Ammon's horn (tissue), 1 donor: Measurements from ENCODE around the gene EXOC7.
A peak's percentile ranks its signal among the peaks of the same experiment; 100 is the strongest.

ENCODE experiments used
- DNase-seq: peaks from one replicate; pipeline ENCODE4 v3.0.0-alpha.2; 2016; ENCODE audit warnings: low spot score

EXOC7 gene, protein sequence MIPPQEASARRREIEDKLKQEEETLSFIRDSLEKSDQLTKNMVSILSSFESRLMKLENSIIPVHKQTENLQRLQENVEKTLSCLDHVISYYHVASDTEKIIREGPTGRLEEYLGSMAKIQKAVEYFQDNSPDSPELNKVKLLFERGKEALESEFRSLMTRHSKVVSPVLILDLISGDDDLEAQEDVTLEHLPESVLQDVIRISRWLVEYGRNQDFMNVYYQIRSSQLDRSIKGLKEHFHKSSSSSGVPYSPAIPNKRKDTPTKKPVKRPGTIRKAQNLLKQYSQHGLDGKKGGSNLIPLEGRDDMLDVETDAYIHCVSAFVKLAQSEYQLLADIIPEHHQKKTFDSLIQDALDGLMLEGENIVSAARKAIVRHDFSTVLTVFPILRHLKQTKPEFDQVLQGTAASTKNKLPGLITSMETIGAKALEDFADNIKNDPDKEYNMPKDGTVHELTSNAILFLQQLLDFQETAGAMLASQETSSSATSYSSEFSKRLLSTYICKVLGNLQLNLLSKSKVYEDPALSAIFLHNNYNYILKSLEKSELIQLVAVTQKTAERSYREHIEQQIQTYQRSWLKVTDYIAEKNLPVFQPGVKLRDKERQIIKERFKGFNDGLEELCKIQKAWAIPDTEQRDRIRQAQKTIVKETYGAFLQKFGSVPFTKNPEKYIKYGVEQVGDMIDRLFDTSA

DNA sequence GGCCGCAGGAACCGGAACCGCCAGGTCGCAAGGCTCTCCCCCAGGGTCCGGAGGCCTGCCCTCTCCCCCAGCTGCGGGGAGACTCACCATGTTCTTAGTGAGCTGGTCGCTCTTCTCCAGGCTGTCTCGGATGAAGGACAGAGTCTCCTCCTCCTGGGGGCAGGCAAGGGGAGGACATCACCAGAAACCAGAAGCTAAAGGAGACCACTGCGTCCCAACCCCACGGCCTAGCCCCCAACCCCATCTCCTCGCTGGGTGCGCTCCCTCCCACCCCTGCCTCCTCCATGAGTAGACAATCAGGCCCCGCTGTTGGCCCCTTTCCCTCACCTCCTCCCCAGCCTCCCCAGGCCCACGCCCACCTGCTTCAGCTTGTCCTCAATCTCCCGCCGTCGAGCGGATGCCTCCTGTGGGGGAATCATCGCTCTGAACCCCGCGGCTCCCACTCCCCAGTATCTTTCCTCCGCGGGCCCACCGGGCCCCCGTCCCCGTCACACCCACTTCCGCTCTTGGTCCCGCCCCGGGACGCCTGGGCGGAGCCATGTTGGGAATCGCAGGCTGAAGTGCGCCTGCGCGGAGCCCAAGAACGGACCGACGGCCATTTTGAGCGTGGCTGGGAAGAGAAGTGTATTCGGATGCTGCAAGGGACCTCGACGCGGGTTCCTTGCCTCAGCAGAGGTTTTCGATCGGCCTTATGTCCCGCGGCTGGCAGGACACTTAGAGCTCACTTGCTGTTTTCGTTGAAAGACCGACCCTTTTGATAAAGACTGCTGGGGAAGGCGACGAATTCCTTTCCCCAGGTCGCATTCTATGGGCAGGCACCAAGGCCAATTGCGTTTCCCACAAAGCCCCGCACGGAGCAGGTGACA, at the start of gene EXOC7:
Gene EXOC7, minus strand, starts transcription at position 514 of the 866 bp plus-strand sequence. Its CDS starts 95 bp downstream, at position 419.
- DNase-seq = peak; percentile 95

DNA sequence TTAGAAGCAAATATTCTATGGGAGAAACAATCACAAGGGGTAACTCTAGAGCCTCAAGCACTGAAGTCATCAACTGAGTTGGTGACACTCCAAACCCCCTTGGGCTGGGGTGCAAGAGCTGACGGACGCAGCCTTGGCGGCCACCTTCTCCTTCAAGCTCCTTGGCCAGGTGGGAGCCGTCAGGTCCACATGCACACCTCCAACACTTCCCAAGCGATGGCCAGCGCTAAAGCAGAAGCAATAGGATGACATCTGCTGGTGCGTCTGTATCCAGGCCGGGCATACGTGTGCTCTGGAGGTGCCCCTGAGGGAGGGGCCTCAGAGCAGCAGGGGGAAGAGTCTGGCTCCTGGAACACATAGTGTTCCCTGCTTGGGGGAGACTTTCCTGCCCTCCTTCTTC, 49.6 kb upstream of the EXOC7 start:
- no peak for DNase-seq

DNA sequence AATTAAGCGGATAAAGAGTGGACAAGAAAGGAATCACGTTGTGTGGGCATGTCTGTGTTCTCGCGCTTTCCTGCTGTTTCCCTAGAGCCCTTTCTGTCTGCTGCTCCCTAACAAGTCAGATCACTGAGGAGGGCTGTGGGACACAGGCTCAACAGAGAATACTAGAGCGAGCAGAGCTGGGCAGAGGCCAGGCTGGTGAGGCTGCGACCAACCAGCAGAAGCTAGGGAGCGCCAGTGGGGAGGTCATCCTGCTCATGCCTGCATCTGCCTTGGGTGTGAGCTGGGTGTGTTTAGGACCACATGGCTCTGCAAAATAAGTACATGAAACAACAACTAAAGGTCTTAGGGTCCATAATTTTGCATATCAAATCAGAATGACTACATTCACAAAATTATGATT, 49.0 kb upstream of the EXOC7 start:
- DNase-seq = peak; percentile 38

DNA sequence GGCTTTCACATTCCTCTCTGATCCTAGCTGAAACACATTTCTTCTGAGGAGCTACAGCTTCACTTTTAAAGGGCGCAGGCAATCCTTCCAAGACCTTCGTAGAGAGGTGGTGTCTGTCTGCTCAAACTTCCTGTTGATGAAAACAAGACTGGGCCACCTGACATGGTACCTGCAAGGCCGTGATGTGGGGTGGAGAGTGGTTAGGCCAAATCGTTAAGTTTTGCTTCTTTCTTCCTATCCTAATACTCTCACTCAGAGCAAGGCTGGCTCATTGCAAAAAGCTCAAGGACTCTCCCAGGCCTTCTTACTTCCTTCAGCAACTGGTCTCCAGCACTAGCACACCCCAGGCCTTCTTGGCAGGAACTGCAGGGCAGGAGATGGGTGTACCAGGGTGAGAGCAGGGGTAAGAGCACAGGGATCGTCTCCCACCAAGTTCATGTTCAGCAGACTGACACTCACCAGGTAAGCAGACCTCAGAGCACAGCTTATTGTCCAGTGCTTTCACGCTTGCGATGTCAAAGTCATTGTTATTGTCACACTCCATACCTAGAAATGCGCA, 48.4 kb upstream of the EXOC7 start:
- DNase-seq = no peak

DNA sequence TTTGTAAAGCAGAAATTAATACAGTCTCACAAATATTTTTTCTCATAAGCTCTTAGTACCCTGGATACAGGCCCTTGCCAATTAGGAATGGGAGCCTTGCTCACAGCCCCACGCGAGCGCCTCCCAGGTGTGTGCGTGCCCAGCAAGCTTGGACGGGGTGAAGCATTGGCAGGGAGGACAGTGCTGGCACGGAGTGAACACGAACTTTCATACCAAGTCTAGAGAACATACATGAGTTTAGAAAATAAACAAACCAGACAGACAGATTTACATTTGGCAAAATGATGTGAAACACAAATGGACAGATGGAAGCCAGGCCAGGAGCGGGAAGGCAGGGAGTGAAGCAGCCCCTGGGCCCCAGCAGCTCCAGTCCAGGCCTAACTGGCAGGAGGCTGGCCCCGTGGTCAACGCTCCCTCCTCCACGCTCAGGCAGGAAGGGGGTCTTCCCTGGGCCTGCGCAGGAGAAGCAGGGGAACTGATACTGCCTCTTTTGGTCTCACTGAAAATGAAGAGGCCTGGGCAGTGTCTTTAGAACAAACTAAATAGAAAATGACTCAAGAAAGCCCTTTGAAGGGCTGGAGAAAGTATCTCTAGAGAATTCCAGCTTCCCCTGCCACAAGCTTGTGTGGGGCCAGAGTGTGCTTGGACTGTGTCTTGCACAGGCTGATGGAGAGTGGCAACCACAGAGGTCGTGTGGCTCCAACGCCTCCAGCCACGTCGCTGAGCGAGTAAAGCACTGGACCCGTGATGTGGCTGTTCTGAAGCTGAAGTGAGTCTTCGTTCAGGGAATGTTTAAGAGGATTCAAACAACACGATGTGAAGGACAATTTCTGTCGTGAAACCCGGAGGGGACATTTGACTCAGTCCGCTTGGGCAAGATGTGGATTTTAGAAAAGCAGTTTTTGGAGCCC, 47.4 kb upstream of the EXOC7 start:
- DNase-seq = no peak

DNA sequence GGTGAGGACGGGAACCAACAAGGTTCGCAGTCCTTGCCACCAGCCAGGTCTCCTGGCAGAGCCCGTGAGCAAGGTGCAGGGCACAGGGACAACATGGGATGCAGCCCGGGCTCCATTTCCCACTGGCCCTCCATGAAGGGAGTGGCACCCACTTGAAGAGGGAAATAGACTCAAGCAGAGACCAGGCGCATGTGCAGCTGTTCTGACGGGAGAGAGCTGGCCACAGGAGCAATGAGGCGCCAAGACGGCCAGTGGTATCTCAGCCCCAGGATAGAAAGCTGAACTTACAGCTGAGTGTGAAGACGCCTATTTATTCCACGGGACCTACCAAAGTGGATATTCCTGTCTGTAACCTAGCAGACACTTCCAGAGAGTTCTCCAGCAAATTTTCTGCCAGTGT, 45.6 kb upstream of the EXOC7 start:
- no peak for DNase-seq

DNA sequence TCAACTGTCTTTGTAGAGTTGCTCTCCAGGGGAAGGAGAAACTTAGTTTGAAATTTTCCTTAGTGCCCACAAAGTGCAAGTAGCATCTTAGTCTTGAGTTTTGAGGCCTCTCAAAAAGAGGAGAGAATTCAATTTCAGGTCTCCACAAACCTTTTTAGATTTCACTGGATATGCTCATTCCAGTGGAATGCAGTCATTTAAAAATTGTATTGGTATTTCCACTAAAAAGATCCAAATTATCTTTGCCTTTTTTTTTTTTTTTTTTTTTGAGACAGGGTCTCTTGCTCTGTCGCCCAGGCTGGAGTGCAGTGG, 44.4 kb upstream of the EXOC7 start:
- no peak for DNase-seq

DNA sequence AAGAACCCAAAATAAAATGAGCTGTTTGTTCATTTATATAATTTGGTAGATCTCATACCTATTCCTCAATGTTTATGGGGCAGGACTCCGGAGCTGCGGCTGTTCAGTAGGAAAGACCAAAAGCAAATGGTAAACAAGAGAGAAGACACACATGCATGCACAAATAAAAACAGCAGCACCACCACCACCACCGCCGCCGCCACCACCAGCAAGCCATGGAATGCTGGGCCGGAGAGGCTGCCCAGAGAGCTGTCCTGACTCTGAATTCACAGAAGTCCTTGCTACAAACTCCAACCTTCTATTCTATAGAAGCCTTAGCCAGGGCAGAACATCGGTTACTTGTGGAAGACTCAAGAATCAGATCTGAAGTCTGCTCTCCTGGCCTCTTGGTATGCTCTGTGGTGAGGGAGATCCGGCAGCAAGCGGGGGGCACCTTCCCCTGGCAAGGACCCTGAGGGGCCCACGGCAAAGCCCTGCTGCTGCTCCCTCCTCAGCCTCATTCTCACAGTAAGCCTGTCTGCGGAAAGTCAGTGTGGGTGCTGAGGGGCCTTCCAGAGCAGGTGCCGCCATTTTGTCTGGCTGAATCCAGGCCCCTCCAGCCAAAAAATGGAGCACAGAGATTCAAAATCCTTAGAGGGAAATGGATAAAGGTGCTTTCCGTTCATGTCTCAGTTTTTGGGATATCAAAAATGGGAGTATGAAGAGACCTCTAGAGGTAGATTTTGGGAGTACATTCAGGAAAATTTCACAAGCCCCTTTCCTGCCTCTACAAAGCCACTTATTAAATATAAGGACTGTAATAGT, 43.8 kb upstream of the EXOC7 start:
- no peak for DNase-seq

DNA sequence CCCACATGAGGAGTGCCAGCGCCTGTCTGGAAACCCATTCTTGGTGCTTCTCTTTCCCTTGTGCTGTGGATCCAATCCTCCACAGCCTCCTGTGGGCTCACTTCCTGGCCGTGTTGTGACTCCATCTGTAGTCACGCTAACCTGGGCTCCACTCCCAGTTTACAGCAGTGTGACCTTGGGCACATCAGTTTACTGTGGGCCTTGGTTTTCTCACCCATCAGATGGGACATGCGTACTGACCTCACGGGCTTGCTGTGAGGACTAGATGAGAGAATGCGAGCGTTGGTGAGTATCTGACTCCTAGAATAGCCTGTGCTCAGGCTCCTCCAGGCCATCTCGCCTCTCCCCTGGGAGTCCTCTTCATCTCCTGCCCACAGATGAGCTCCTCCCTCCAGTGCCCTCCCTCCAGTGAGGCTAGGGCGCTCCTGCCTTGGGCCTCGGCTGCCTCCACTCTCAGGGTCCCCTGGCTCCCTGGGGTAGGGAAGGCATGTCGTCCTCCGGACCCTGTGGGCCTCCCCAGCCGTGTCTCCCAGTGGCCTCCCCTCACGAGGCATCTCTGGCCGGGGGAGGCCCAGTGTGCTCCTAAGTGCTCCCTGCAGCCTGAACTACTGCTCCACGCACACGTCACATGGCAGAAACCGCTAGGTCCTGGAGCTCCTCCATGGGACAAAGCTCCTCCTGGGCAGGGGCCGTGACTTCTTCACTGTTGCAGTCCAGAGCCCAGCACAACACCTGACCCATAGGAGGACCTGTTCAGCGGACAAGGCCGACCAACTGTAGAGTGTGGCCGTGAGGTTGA, 42.7 kb upstream of the EXOC7 start:
- no peak for DNase-seq

DNA sequence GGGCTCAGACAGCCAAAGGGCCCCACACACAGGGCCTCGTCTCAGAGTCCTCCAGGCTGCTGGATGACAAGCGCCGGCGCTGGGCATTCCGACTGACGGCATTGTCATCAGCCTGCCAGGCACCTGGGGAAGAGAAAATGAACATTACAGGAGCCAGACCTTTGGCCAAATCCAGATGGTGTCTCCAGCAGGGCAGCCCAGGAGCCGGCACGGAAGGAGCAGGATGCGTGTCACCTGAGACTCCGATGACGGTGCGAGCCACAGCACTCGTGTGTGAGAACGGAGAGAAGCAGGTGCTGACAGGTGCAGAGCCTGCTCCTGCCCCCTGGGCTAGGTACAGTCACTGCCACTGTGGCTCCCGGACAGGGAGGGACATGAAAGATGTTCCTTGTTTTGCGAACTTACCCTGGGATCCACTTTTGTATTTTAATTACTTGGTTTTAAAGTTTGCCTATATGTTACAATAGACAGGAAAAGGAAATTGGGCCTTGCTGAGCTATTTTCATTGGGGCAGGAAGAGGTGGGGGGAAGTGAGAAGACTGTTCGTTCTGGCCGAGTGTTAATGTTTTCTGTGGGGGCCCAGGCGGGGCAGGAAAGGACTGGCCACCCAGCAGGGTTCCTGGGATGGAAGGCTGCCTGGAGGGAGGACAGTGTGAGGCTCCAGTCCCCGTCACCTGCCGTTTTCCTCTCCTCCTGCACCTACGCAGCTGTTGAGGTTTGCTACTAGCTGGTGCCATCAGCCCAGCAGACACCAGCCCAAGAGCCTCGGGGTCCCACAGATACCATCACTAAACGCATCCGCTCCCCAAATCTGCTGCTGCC, 41.9 kb upstream of the EXOC7 start:
- no peak for DNase-seq

DNA sequence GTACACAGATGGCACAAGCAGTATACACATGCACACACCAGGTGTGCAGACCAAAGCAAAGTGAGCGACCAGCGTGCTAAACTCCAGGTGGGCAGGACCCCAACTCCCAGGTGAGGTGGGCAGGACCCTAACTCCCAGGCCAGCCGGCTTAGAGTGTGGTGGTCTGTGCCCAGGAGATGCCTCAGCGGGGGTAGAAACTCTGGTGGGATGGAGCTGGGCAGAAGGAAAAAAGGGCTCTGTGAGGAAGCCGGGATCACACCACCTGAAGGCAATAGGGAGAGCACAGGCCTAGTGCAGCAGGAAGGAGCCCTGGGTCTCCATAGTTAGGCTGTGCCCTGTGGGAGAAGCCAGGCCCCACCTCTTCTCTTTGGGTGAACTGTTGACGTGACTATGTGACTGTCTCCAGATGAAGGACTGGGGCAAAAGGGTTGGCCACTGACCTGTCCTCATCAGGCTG, 39.0 kb upstream of the EXOC7 start:
- no peak for DNase-seq

DNA sequence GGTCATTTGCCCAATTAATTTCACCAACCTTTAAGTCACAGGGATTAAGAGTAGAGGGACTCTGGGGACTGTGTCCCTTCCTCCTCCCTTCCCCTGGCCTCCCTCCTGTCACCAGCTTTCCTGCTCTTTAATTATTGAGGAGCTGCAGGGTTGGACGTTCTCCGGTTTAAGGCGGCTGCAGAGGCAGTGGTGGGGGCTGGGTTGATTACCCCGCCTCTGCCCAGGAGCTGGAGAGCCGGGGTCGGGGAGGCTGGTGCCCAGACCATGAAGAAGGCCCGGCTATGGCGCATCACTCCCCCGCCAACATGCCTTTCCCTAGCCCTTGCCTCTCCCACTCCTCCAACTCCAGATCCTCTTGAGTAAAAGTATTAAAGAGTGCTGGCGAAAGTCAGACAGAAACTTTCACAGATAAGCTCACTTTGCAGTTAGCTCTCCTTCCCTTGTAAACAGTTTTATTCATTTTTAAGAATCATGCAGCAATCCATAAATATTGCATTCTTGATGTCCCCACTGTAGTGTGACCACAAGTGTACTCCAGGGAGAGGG, 38.5 kb upstream of the EXOC7 start:
- no peak for DNase-seq

DNA sequence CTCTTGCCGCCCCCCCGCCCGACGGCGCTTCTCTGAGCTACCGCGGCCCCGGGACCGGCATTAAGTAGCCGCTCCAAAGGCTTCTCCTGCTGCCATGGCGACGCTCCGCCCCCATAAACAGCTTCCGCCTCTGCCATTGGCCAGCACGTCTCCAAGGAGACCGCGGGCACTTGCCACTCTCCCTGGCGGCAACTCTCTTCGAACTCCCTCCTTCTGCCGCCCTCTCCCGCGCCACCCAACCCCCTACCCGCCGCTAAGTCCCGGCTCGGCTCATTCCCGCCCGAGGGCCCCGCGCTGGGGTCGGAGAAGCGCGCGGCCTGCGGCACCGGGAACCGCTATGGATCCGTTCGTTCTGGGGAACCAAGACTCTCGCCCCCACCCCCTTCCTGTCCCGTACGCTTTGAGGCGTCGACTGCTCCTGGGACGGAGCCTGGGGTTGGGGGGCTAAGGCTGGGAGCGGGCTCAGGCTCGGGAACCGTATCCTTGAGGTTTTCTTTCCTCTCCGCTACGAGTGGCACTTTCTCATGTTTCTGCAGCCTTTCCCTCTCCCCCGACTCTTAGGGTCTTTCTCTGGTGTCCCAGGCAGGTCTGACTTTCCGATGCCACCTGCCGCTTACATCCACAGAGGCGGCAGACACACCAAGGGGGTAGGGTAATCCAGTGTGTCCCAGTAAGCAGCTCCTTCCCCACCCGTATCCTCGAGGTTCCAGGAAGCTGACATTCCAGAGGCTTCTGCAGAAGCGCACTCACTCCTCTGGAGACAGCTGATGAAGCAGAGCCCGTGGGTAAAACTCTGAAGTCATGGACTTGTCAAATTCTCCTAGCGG, 37.8 kb upstream of the EXOC7 start, which contains the start of gene FOXJ1:
Gene FOXJ1, minus strand, starts transcription at position 34 of the 827 bp plus-strand sequence. CDS start 850 bp downstream, outside the sequence.
- peak; percentile 97 for DNase-seq

DNA sequence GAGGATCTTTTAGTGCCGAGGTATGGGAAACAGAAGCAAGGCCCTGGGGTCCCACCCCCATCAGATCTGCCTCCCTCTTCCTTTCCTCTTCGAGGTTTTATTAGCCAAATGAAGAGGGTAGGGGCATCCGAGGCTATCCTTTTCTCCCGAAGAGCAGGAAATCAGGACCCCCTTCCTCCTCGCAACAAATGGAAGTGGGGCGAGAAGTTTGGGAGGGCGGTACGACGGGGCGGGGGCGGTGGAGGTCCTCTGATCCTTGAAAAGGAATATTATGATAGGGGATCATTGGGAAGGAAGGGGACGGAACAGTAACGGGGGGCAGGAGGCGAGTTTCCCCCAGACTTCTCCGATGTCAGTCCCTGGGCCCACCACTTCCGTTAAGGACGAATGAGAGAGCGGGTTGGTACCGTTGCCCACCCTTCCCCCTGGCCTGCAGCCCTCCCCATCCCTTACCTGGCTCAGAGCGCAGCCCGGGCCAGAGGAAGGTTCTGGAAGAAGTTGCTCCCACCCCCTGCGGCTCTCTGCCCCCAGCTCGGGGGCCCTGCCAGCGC, 37.1 kb upstream of the EXOC7 start:
- no peak for DNase-seq

DNA sequence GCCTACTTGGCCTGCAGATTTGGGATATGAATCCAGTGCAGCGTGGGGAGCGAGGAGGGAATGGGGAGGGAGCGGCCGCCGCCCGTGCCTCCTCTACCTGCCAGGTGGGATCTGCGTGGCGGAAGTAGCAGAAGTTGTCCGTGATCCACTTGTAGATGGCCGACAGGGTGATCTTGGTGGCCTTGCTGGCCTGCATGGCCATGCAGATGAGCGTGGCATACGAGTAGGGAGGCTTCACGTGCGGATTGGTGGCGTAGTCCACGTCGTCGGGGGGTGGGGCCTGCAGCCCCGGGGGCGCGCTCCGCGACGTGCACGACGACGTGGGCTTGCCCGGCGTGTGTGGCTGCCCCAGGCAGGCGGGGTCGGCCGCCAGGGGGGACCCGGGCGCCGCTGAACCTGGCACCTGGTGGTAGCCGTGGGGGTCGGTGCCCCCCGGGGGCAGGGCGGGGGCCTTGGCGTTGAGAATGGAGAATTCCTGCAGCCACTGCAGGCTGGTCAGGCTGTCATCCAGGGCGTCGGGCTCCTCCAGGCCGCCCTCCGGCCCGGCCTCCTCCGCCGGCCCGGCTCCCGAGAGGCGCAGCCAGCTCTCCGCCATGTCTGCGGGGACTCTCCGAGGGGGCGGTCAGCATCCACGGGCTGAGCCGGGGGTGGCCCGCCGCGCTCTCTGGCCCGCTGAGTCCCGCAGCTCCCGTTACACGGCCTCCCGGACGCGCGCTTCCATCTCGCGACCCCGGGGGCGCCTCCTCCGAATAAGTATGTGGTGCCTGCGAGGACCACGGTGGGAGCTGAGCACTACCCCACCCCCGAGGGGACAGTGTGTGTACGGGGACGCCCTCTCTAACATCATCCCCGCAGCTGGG, 36.4 kb upstream of the EXOC7 start:
- no peak for DNase-seq
